HG03558 (cell line): ENCODE measurements around the gene WHRN.

ENCODE experiments used
- ATAC-seq: cut with Tn5 transposase; IDR thresholded peaks from one replicate; pipeline ENCODE4 v1.9.1; 2021; ENCODE audit warnings: moderate number of reproducible peaks; ENCODE audit not compliant: unreplicated experiment; ENCODE audit errors: extremely low read depth

Gene WHRN

GRCh38 chr9:114493521-114494184 is 11.6 kb downstream of the WHRN start:
- no peak for ATAC-seq

- no peak for ATAC-seq
Observed at GRCh38 chr9:114492991-114493390, 12.3 kb downstream of the WHRN start.

GRCh38 chr9:114491430-114492003 is 13.8 kb downstream of the WHRN start:
- ATAC-seq: no peak

GRCh38 chr9:114489928-114490327 is 15.3 kb downstream of the WHRN start:
- ATAC-seq: no peak

- ATAC-seq: no peak
Observed at GRCh38 chr9:114488398-114489129, 16.7 kb downstream of the WHRN start.

GRCh38 chr9:114487607-114488300 is 17.5 kb downstream of the WHRN start:
- ATAC-seq: no peak

GRCh38 chr9:114486205-114486963 is 18.9 kb downstream of the WHRN start:
- no peak for ATAC-seq

- ATAC-seq: no peak
Observed at GRCh38 chr9:114484854-114485443, 20.3 kb downstream of the WHRN start.

- ATAC-seq: no peak
Observed at GRCh38 chr9:114484215-114484853, 20.9 kb downstream of the WHRN start.

- no peak for ATAC-seq
Observed at GRCh38 chr9:114483499-114483898, 21.8 kb downstream of the WHRN start.

- no peak for ATAC-seq
Observed at GRCh38 chr9:114482593-114482992, 22.7 kb downstream of the WHRN start.

GRCh38 chr9:114481789-114482188 is 23.5 kb downstream of the WHRN start:
- no peak for ATAC-seq

- ATAC-seq: no peak
Observed at GRCh38 chr9:114480746-114481435, 24.4 kb downstream of the WHRN start.

GRCh38 chr9:114478871-114479270 is 26.4 kb downstream of the WHRN start:
- ATAC-seq: no peak

GRCh38 chr9:114478459-114478858 is 26.8 kb downstream of the WHRN start:
- ATAC-seq: no peak

GRCh38 chr9:114477642-114478041 is 27.6 kb downstream of the WHRN start:
- ATAC-seq: no peak

- no peak for ATAC-seq
Observed at GRCh38 chr9:114476891-114477469, 28.3 kb downstream of the WHRN start.

GRCh38 chr9:114475412-114476135 is 29.7 kb downstream of the WHRN start:
- no peak for ATAC-seq
